ENCODE results near the gene SLC27A6.
"Not testable (repeated sequence)": the region's sequence is repeated elsewhere in the genome, so short reads cannot be mapped to it uniquely, and the experiment has no call there.

Gene SLC27A6

DNA sequence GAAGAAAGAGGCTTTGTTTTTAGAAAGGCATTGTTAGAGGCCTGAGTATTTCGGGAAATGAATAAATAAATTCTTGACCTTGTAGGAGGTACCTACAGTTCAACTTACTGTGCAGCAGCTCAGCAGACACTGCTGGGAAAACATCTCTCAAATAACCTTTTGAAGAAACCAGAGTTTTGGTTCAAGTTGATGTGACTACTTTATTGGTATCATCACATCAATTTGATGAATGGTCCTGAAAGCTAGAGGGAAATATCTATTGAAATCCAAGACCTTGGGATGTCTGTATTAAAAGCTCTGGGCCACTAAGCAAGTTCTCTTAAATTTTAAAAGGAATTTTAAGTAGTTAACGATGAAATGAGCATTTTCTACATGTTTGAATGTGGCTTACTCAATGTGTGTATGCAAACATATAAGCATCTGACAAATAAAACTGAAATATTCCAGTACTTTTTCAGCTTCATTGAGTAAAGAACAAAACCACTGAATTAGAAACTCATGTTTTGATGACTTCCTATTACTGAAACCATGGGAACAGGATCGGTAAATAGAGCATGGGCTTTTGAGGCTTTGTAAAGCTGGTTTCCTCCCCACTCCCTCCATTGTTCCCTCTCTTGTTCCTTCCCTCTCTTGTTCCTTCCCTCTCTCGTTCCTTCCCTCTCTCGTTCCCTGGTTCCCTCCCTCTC, 36.7 kb downstream of the SLC27A6 start:
- no peak for DNase-seq

DNA sequence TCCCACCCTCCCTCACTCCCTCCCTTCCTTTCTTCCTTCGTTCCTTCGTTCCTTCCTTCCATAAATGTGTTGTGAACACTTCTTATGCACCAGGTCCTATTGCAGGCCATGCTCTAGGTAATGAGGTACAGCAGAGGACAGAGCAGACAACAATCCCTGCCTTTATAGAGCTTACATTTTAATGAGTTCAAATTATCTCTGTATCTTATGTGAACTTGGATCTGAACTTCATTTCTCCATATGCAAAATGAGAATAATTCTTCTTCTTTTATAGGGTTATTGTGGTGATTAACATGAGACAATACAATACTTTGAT, 37.2 kb downstream of the SLC27A6 start:
- no peak for DNase-seq

DNA sequence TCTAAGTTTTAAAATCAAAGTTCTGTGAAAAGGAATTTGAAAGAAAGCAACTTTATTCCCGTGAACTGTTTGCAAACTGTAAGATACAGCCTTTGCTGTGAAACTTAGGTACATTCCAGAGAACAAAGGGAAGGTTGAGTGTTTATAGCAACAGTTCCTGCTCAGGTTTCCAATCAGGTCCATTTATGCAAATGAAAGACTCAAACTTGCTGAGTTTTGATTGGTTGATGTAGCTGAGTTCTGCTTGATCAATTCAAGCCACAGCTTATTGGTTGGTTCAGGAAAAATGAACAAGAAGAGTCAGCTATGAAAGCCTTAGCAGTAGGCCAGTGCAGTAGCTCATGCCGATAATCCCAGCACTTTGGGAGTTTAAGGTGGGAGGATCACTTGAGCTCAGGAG, 37.9 kb downstream of the SLC27A6 start:
- peak; percentile 3 for DNase-seq

DNA sequence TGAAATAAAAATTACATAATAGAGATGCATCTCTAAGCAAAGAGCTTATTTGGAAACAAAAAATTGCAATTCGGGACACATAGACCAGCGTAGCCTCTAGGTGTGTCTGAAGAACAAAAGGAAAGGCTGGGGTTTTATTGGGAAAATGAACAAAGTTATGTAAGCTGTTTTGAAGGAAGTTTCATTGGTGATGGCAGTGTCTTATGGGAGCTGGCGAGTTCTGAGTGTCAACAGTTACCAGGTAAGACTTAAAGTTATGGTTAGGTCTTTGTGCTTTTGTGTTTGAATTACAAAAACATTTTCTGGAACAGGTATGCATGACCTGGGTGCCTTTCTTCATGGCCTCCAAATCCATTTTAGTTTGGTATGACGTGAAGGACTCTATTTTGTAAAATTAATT, 48.9 kb downstream of the SLC27A6 start:
- DNase-seq: no peak

DNA sequence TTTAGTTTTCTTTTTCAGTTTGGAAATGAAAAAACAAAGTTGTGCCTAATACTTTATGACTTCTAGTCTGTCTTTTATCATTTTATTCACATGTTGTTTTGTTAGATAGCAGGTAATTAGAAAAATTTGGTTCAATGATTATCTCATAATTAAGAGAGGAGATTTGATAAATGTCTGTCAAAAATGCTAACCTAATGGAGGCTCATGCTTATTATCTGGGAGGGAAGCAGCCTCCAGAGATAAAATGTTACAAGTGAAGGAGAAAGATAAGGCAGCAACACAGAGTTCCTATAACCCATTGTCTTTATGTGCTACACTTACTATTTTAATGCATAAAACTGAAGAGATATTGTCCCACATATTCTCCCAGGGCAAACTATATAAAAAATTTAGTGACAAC, 53.5 kb downstream of the SLC27A6 start:
- peak; percentile 55 for DNase-seq

DNA sequence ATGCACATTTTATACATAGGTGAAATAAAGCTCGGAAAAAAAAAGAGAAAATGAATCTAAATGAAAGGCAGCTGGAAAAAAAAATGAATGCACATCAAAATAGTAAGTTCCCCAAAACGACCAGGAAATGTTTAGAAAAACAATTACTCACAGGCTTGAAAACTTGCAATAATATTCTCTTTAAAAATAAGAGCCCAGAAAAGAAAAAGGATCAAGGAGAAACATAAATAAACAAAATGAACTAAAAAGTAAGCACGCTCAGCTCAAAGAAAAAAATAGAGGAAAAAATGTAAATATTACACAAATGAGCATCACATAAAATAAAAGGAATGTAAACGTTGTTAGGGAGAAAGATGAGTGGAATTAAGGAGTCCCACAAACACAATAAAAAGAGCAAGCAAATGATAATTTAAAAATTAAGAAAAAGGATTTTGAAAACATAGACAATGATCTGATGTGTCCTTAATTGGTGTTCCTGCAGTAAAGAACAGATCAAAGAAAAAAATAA, 54.2 kb downstream of the SLC27A6 start:
- no peak for DNase-seq

DNA sequence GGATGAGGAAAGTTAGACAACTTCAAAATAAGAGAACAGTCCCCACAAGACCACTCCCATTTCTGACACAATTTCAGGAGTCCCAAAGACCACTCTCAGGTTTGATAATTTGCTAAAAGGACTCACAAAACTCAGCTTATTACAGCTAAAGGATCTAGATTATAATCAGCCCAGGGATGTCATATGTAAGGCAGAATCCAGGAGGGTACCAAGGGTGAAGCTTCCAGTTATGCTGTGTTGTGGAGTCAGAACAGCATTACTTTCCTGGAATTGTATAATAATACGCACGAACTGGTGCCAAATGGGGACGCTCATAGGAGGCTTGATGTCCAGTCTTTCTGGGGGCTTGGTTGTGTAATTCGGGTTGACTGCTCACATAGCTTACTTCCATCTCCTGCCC, 55.4 kb downstream of the SLC27A6 start:
- DNase-seq: no peak

DNA sequence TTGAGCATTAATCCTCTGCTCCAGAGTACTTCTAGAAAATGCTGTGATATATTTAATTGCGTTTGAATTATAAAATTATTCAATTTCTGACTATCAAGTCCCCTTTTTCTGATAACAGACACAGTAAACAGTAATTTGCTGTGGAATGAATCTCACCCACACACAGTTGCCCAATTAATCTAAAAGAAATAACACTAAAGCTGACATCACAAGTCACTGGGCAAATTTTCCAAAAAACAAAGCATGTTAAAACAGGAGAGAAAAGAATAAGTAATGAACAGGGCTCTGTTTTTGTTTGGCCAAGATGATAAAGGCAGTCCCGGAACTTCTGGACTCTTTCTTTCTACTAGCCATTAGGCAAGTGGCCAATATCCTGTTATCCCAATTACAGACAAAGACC, 56.5 kb downstream of the SLC27A6 start:
- no peak for DNase-seq

DNA sequence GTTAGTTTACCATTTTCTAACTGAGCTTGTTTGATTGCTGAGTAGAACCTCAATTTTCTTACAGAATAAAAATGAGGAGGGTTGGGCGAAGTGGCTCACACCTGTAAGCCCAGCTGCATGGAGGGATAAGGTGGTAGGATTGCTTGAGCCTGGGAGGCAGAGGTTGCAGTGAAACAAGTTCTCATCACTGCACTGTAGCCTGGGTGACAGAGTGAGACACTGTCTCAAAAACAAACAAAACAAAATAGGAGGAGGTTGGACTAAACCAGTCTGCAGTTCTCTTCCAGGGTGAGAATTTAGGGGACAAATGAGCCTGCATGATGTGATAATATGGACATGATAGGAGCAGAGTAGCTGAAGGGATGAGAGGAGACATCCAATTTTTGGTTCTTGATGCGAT, 57.3 kb downstream of the SLC27A6 start:
- no peak for DNase-seq

DNA sequence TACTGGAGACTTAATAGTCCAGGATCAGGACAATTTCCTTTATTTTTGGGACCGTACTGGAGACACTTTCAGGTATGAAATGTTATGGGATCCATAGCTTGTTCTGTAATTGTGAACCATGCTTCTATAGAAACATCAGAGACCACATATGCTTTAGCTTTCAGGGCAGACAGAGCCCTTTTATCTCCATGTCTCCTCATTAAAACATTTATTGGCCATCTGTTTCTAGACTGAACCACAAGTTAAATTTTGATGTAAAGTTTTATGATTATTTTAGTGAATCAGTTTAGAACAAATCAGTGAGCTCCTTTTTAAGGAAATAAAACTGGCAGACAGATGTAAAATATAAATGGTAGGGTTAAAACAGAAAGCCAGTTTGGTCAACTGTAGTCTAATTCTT, 62.0 kb downstream of the SLC27A6 start:
- no peak for DNase-seq

DNA sequence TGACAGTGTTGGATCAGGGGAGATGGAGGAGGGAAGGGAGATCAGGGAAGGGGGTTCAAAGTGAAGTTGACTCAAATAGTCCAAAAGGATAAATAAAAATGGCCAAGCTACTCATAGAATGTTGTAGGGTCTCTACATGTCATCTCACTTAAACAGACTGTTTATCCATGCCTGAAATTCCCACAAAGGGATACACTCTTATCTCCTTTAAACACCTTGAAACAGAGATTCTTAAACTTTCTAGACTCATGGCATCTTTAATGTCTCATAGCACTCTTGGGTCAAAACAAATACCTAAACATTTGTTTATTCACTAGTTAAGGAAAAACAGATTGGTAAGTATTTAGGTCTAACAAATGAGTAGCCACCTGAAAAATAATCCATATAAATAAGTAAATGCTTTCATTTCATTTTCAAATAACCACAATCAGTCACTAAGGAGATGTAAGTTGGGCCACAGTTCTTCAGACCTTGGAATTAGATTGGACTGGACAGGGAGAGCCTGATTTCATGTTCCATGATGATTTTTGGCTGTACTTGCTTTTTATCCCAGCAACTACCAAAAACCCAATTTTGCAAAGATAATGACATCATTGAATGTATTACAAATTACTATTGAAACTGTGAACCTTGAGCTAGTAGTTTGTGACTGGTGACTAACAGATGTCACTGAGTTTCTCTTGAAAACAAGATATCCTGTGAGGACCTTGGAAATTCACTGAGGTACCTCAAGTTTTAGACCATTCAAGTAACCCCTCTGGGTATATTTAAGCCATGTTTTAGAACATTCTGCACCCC, 66.8 kb downstream of the SLC27A6 start:
- DNase-seq: no peak

DNA sequence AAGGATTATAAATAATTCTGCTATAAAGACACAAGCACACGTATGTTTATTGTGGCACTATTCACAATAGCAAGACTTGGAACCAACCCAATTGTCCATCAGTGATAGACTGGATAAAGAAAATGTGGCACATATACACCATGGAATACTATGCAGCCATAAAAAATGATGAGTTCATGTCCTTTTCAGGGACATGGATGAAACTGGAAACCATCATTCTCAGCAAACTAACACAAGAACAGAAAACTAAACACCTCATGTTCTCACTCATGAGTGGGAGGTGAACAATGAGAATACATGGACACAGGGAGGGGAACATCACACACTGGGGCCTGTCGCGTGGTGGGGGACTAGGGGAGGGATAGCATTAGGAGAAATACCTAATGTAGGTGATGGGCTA, 71.0 kb downstream of the SLC27A6 start:
- DNase-seq: not testable (repeated sequence)

DNA sequence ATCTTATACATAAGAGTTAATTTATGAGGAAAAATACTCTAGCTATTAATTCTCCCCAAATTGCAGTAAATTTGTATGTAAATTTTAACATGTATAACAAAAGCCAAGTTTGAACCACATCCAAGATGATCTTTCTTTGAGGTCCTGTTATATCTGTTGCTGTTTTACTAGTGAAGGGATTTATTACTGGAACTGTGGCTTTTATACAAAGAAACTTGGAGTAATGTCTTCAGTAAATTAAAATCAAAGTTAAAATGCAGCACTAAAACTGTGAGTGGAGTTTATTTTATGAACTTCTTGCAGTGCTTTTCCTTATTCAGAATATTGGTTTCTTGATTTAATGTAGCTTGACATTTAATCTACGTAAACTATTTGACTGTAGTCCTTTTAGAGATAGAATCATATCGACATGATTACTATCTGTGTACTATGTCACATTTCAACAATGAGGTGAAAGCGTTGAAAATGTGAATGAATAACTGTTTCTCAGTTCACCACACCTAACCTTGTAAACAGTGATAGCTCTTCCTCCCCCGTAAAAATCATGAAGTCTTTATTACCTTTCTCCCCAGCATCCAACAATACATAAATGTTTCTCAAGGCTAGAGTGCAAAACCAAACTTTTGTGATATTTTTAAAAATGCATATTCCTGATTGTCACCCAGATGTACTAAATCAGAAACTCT, 76.1 kb downstream of the SLC27A6 start:
- DNase-seq: no peak

DNA sequence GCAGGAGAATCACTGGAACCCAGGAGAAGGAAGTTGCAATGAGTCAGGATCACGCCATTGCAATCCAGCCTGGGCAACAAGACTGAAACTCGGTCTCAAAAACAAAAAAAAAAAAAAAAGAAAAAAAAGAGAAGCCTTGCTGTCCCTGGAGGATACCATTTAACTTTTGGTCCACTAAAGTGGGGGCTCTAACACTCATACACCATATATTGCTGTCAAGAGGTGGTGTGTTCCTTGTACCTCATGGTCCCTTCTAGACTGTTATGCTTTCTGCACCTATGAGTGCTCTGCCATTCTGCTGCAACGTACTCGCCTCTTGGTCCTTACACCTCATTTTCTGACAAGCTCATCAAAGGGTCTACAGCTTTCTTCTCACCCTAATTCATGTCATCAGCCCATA, 77.0 kb downstream of the SLC27A6 start:
- no peak for DNase-seq

DNA sequence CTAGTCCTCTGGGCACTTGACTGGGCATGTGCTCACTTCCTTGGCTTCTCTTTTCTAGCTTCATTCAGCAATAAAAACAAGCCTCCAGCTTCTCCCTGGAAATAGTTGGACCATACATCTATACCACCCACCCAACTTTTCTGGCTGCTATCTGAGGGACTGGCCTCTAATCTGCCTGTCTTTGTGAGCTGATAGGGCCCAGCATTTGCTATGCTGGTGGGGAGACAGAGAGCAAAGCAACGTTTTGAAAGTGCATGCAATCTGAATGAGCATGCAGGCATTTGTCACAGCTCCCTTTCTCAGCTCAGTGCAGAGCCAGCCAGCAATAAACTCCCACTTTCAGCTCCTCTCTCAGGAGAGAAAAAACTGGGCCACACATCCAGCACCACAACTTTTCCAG, 78.6 kb downstream of the SLC27A6 start:
- DNase-seq: no peak

DNA sequence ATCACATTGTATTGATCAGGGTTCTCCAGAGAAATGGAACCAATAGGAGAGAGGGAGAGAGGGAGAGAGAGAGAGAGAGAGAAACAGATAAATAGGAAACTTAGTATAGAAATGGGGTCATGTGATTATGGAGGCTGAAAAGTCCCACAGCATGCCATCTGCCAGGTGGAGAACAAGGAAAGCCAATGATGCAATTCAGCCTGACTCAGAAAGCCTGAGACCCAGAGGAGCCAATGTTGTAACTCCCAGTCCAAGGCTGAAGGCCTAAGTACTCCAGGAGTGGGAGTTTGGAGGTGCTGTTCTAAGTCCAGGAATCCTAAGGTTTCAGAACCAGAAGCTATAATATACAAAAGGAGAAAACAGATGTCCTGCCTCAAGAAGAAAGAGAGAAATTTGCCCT, 80.9 kb downstream of the SLC27A6 start:
- DNase-seq: no peak

DNA sequence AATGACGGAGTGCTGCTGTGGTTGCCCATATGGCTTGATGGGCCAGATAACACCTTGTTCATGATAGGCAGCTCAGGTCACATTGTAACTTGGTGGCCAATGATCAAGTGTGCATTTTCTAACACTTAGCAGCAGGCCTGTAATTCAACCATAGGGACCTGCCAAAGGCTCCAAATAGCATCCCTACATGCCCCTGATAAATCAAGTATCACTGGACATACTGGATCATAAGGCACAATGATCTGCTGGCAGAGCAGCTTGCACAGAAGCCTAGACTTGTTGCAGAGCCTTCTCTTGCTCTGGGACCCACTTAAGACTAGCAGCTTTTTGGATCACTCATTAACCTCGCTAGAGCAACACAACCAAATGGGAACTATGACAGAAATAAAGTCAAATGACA, 83.2 kb downstream of the SLC27A6 start:
- DNase-seq: no peak

DNA sequence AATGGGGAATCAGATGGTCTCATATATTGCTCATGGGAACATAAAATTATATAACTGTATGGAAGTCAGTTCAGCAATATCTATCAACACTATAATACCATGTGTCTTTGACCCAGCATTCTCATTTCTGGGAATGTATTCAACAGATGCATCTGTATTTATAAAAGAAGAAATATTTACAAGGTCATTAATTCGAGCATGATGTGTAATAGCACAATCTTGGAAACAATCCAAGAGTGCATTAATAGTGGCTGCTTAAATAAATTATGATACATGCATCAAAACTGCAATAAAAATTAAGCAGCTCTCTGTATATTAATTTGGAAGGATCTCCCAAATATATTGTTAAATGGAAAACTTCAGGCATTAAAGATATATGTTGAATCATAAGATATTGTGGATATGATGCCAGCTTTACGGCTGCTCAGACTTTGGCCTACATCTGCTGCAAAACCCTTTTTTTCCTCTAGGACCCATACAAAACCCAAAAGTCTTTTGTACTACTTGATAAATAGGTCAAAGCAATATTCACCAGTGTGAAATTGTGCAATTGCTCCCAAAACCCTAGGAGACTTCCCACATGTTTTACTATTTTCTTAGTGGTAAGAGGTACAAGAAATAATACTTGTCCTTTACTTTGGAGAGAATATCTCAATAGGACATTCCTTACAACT, 84.0 kb downstream of the SLC27A6 start:
- no peak for DNase-seq

DNA sequence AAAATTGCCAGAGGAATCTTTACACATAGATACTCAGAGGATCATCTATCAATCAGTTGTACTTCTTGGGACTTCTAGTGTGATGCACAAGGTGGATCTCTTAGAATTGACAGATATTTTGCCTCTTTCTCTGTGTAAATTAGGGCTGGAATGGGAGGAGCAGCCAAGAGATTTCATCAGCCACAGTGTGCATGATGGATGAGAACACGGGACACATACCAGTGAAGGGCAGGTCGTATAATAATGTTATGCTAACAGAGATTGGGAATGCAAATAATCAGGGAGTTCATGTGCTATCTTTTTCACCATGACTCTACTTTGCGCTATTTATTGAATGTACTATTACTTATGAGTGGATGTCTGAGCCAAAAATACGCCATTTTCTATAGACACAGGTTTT, 86.0 kb downstream of the SLC27A6 start:
- DNase-seq: no peak

DNA sequence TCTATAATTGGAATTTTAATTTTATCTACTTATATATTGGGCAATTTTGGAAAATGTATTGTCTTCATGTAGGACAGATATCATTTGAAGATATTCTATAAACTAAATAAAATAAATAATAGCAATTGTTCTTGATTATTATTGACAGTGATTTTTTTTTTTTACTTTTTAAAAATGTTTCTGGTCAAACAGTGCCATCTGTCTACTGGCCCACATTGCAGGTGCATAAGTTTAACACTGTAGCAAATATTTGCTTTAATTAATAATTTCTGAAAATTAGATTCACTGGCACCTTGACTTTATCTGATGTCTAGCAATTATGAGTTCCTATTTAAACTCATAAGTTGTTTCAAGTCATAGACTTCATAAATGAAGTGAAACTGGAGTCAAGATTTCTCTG, 88.2 kb downstream of the SLC27A6 start:
- DNase-seq: peak; percentile 6

DNA sequence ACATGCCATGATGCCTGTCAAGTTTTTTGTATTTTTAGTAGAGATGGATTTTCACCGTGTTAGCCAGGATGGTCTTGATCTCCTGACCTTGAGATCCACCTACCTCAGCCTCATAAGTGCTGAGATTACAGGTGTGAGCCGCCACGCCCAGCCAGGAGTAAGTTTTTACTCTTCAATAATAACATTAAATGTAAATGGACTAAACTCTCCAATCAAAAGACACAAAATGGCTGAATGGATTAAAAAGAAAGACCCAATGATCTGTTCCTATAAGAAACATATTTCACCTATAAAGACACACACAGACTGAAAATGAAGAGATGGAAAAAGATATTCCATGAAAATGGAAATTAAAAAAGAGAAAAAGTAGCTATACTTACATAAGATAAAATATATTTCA, 92.0 kb downstream of the SLC27A6 start:
- no peak for DNase-seq

DNA sequence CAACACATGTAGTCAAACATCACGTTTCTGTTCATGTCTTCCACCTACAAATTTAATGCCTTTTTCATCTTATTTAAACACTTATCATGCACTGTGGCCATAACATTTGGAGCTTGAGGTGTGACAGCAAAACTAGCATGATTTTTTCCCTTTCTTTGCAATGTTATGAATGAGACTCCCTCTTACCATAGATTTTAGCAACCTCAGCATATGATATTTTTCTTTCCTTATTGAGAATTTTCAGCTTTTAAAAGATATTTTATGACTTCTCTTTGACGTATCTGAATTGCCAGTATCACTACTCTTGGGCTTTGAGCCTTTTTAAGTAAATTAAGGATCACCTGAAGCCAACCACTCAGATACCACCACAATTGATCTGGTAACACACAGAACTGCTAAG, 96.6 kb downstream of the SLC27A6 start:
- DNase-seq: no peak

DNA sequence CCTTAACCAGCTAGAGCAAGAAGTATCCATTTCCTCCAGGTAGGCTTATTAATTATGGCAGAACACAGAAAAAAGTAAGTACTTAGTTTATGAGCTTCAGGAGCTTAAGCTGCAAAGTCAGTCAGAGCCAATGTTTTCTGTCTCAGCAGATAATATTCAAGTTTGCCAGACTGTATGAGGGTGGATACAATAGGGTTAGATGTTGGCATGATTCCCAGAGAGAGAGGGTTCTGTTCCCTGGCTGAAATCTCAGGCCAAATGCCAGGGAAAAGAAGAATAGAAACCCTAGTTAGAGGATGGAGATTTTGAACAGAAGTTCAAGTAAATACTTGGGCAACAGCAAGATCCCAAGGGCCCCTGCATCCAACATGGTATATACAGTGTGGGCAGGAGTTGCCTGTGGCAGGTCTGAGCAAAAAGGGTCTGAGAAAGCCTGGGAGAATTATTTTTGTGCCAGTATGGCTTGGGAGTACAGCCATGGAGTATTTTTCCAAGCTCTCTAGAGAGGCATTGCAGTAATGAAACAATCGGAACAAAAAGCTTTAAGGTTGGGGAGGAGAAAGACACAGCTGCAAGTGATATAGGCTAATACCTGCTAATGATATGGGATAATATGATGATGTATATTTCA, 98.3 kb downstream of the SLC27A6 start:
- peak; percentile 21 for DNase-seq
